Mesodermal cell (in vitro differentiated cells): ENCODE data around the gene ASB3.

Experiments used
- H3K27ac ChIP-seq: 2 replicates; pipeline ENCODE4 v1.7.0; 2013; ENCODE audit warnings: mild to moderate bottlenecking, low read depth, low read length, moderate library complexity; ENCODE audit not compliant: severe bottlenecking
- H3K36me3 ChIP-seq: 2 replicates; pipeline ENCODE4 v1.7.1; 2013; ENCODE audit warnings: mild to moderate bottlenecking, low read length, moderate library complexity; ENCODE audit not compliant: control insufficient read depth, insufficient read depth
- H3K4me1 ChIP-seq: one replicate; pipeline ENCODE4 v1.7.1; 2013; ENCODE audit warnings: mild to moderate bottlenecking, low read length; ENCODE audit not compliant: insufficient read depth, control insufficient read depth, poor library complexity, severe bottlenecking
- H3K4me3 ChIP-seq: 2 replicates; pipeline ENCODE4 v1.7.0; 2013; ENCODE audit warnings: low read length, control low read depth, mild to moderate bottlenecking; ENCODE audit not compliant: insufficient read depth, poor library complexity, severe bottlenecking; ENCODE audit errors: extremely low read depth
- H3K9me3 ChIP-seq: 2 replicates; pipeline ENCODE4 v1.7.1; 2013; ENCODE audit warnings: mild to moderate bottlenecking, low read length, moderate library complexity; ENCODE audit not compliant: control insufficient read depth
- whole genome bisulfite sequencing, 2 experiments: methylation state at CpG; one replicate each; pipeline ENCODE4 v1.1.5; 2013; ENCODE audit warnings: missing lambda C conversion rate in 2 of 2; ENCODE audit not compliant: insufficient coverage in 2 of 2; 5-methylcytosine and 5-hydroxymethylcytosine counted together

The ASB3 gene

DNA sequence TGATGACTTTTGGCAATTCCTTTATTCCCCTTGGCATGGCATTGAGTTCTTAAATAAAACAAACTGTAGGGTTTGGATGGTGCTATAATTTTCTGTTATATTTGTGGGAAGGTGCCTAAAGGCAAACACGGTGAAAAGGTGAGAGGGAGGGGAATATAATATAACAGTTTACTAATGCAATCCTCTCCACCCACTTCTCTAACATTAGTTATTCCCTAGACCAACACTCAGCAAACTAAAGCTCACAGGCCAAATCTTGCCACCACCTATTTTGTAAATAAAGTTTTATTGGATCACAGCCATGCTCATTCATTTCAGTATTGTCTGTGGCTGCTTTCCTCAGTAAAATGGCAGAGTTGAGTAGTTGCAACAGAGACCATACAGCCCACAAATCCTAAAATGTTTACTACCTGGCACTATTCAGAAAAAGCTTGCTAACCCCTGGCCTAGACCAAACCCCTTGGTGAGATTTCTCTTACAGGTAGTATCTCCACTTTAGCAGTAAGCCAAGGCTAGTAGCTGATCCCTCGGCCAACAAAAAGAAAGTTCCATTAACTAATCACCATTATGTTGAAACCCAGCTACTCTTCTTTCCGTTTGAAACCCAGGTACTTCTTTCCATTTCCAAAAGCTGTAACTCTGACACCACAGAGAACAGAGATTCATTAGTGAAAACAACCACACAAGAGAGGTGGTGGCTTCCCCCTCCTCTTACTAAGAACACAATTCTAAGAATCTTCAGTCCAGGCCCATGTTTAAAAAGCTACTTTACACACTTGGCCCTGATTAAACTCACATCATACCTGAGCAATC, 155.2 kb downstream of the ASB3 start:
- WGBS, 2 experiments: 83 to 88% methylated on average over 2 of the region's 3 CpGs
- Histone ChIP-seq H3K27ac (no peak overlapping the region), H3K4me1 (no peaks in the 10 kb centered on the region), H3K36me3 (no peaks in the 10 kb centered on the region), H3K4me3 (no peak overlapping the region), H3K9me3 (no peaks in the 10 kb centered on the region)

DNA sequence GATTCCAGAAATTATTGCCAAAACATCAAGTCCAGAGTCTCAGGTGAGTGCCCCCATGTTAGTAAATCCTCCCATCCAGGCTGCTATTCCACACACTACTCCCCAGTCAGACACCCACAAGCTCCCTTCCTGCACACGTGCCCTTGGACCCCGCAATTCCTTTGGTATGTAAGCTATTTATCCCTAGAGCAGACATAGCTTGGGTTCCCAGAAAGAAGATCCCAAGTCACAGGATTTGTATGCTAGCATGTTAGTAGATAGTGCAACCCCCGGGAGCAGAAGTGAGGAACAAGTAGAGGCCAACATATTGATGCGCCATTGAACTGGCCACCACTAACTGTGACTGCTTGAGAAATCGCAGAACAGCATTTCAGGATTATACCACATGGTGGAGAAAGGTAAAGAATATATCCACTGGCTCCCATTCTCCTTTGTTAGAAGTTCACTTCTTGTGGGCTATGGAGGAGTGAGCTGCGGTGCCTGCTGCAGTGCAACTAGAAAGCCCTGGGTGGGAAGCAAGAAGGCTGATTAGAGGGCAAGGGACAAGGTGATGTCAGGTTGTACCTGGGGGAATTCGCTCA, 156.6 kb downstream of the ASB3 start:
- no peak overlapping the region for H3K4me3 ChIP-seq
- WGBS, 2 experiments: 73 to 94% methylated on average over 6 of the region's 7 CpGs
- no peaks in the 10 kb centered on the region for H3K36me3 ChIP-seq
- no peak overlapping the region for H3K27ac ChIP-seq
- no peaks in the 10 kb centered on the region for H3K4me1 ChIP-seq
- no peaks in the 10 kb centered on the region for H3K9me3 ChIP-seq

DNA sequence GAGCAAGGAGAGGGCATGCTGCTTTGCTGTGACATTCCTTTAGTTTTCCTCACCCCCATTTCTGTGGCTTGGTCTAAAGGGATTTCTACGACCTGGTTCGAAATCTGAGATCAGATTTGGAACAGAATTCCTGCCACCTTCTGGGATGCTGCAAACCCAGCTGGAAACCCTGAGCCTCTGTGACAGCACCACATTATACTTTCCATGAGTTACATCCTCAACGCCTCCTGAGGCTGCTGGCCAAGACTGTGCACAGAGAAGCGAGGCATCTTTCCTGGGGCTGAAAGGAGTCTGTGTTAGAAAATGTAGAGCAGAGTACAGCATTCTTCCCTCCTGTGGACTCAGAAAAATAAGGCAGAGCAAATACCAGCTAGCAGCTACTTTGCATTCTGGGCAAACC, 157.3 kb downstream of the ASB3 start:
- WGBS, 2 experiments: 87 to 90% methylated on average over 2 to 3 of the region's 4 CpGs
- Histone ChIP-seq H3K4me1 (no peaks in the 10 kb centered on the region), H3K36me3 (no peaks in the 10 kb centered on the region), H3K27ac (no peak overlapping the region), H3K4me3 (no peak overlapping the region), H3K9me3 (no peaks in the 10 kb centered on the region)

DNA sequence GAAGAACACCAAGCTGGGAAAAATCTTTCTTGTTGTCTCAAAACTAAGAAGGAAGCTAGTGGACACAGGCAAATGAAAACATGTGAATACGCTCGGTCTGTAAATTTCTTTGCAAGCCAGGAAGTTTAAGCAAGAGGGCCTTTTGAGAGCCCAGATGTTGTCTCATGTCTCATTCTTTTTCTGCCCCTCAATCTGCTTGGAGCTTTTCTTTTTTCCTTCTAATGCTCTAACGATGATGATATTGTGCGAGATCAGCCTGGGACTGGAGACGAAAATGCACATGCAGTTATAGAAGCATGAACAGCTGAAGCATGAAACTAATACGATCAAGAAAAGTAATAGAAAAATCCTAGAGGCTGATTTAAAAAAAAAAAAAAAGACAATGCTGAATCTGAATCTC, 157.8 kb downstream of the ASB3 start:
- H3K4me1 ChIP-seq: no peaks in the 10 kb centered on the region
- no peak overlapping the region for H3K27ac ChIP-seq
- no peaks in the 10 kb centered on the region for H3K9me3 ChIP-seq
- no peaks in the 10 kb centered on the region for H3K36me3 ChIP-seq
- WGBS, 2 experiments: 67 to 75% methylated on average over 5 to 6 of the region's 6 CpGs
- H3K4me3 ChIP-seq: no peak overlapping the region

DNA sequence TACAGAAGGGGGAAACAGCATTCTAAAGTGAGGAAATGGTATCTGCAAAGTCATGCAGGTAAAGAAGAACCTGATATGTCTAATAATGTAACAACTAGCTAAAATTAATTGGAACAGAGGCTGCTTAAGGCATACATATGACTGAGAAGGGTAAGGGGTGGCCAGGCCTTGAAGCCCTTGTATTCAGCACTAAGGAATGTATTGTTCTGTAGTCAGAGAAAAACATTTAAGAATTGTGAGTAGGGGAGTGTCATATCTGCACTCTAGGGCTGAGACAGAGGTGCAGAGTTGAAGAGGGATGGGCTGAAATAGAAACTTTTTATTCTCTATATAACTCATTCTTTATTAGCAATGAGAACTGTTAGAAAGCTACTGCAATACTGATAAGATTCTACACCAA, 164.6 kb downstream of the ASB3 start:
- Histone ChIP-seq H3K4me3 (no peak overlapping the region), H3K9me3 (no peaks in the 10 kb centered on the region)

DNA sequence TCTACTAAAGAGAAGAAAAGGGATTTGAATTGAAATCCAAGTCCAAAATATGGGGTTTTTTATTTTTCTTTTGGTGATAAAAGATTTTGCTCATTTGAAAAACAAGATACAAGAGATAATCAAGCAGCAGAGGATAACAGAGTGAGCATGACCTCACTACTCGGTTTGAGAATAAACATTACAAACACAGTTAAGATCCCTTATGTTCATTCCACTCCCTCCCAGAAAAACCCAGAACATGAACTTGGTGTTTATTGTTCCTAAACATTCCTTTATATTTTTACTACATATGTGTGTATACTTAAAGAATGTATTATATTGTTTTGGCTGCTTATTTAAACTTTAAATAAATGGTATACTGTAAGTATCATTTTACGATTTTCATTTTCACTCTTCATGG, 165.8 kb downstream of the ASB3 start:
- H3K36me3 ChIP-seq: no peaks in the 10 kb centered on the region
- H3K27ac ChIP-seq: no peak overlapping the region
- H3K4me3 ChIP-seq: no peak overlapping the region
- H3K4me1 ChIP-seq: no peaks in the 10 kb centered on the region
- H3K9me3 ChIP-seq: no peaks in the 10 kb centered on the region
- no CpG with 5 or more reads among the region's 2 CpGs for WGBS, 2 experiments

More for the DNA sequence above, 164.6 kb downstream of the ASB3 start:
- H3K36me3 ChIP-seq: no peaks in the 10 kb centered on the region
- H3K27ac ChIP-seq: no peak overlapping the region
- H3K4me1 ChIP-seq: no peaks in the 10 kb centered on the region
